ENCODE measurements around the gene IRF2.
"Not testable (repeated sequence)": the region's sequence is repeated elsewhere in the genome, so short reads cannot be mapped to it uniquely, and the experiment has no call there.

IRF2 gene

GRCh38 chr4:184343502-184344177 lies 130.7 kb downstream of the IRF2 start:
- DNase-seq: peak; percentile 78

- not testable (repeated sequence) for DNase-seq
Measured at GRCh38 chr4:184342857-184343237, 131.5 kb downstream of the IRF2 start.

GRCh38 chr4:184342167-184342856 lies 132.0 kb downstream of the IRF2 start:
- no peak for DNase-seq

DNA sequence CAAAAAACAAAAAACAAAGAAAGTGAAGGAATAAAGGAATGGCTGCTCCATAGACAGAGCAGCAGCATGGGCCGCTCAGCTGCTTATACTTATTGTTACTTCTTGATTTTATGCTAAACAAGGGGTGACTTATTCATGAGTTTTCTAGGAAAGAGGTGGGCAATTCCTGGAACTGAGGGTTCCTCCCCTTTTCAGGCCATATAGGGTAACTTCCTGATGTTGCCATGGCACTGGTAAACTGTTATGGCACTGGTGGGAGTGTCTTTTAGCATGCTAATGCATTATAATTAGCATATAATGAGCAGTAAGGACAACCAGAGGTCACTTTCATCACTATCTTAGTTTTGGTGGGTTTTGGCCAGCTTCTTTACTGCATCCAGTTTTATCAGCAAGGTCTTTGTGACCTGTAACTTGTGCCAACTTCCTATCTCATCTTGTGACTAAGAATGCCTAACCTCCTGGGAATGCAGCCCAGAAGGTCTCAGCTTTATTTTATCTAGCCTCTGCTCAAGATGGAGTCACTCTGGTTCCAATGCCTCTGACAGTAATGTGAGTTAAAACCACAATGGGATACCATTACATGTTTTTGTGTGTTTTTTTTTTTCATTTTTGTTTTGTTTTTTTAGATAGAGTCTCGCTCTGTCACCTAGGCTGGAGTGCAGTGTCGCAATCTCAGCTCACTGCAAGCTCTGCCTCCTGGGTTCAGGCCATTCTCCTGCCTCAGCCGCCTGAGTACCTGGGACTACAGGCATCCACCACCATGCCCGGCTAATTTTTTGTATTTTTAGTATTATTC lies 134.8 kb downstream of the IRF2 start:
- not testable (repeated sequence) for DNase-seq

GRCh38 chr4:184337907-184338306 lies 136.4 kb downstream of the IRF2 start:
- no peak for DNase-seq

All from fibroblast of skin of scalp (primary cell).